ENCODE data around the gene BCOR.

BCOR gene

GRCh38 chrX:40003071-40003427, 94.7 kb downstream of the BCOR start:
- no peak for DNase-seq
